ENCODE measurements around the gene MARCKSL1. TPM values are rescaled to one million over a fixed set of nuclear protein-coding genes. Genes with fewer than 3 reads are reported as not detected.
"Not testable (repeated sequence)": the region's sequence is repeated elsewhere in the genome, so short reads cannot be mapped to it uniquely, and the experiment has no call there.

The MARCKSL1 gene
- total RNA-seq, 1 donor from 2014 or later, result 10.8 TPM

DNA sequence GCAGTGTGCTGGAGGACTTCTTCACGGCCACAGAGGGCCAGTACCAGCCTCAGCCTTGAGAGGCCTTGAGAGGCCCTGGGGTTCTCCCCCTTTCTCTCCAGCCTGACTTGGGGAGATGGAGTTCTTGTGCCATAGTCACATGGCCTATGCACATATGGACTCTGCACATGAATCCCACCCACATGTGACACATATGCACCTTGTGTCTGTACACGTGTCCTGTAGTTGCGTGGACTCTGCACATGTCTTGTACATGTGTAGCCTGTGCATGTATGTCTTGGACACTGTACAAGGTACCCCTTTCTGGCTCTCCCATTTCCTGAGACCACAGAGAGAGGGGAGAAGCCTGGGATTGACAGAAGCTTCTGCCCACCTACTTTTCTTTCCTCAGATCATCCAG lies 50.4 kb downstream of the MARCKSL1 start:
- peak; percentile 6 for ATAC-seq

DNA sequence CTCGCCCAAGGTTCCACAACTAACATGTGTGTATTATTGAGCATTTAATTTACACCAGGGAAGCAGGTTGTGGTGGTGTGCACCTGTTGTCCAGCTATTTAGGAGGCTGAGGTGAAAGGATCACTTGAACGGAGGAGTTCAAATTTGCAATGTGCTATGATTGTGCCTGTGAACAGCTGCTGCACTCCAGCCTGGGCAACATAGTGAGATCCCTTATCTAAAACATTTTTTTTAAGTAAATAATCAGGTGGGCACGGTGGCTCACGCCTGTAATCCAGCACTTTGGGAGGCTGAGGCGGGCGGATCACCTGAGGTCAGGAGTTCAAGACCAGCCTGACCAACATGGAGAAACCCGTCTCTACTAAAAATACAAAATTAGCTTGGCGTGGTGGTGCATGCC lies 51.3 kb downstream of the MARCKSL1 start:
- not testable (repeated sequence) for ATAC-seq

Other genes with a start within 250 kb of the MARCKSL1 start
- 54.1 TPM for gene KPNA6, start 228.2 kb downstream of the MARCKSL1 start, total RNA-seq
- 37.0 TPM for gene TXLNA, start 156.6 kb downstream of the MARCKSL1 start, total RNA-seq
- gene CCDC28B, start 135.6 kb downstream of the MARCKSL1 start, total RNA-seq, result 1.1 TPM
- 1.3 TPM for gene IQCC, start 130.6 kb downstream of the MARCKSL1 start, total RNA-seq
- gene DCDC2B, start 127.1 kb downstream of the MARCKSL1 start, total RNA-seq, result not detected
- 11.0 TPM for gene TMEM234, start 113.9 kb downstream of the MARCKSL1 start, total RNA-seq
- gene EIF3I, start 113.8 kb downstream of the MARCKSL1 start, total RNA-seq, result 175 TPM
- gene FAM167B, start 89.0 kb downstream of the MARCKSL1 start, total RNA-seq, result 1.5 TPM
- 1.00 TPM for gene LCK, start 85.0 kb downstream of the MARCKSL1 start, total RNA-seq
- 108 TPM for gene HDAC1, start 44.1 kb downstream of the MARCKSL1 start, total RNA-seq
- 2.3 TPM for gene FAM229A, start 26.3 kb upstream of the MARCKSL1 start, total RNA-seq
- gene TSSK3, start 26.3 kb upstream of the MARCKSL1 start, total RNA-seq, result 0.52 TPM
- 39.5 TPM for gene BSDC1, start 58.2 kb upstream of the MARCKSL1 start, total RNA-seq
- gene ZBTB8B, start 128.8 kb upstream of the MARCKSL1 start, total RNA-seq, result not detected
- 3.1 TPM for gene ZBTB8A, start 203.2 kb upstream of the MARCKSL1 start, total RNA-seq